Fibroblast of lung (primary cell): ENCODE measurements around the gene CCDC33.

Source experiments
- EZH2 ChIP-seq: IDR thresholded peaks from 2 replicates; pipeline ENCODE4 v1.5.1; 2012; ENCODE audit warnings: low read length, control low read depth, mild to moderate bottlenecking; ENCODE audit errors: missing control alignments
- TF ChIP-seq, protein P1 (sequence below), 2 donors: IDR thresholded peaks in 1 of 2; conservative IDR thresholded peaks in 1 of 2; 1 replicate in 1 of 2; 2 replicates in 1 of 2; pipeline ENCODE4 v1.5.1; 2011 to 2012; ENCODE audit warnings: low read length in 2 of 2, control low read depth in 1 of 2, inconsistent platforms in 1 of 2, low read depth in 1 of 2, mild to moderate bottlenecking in 1 of 2

DNA sequence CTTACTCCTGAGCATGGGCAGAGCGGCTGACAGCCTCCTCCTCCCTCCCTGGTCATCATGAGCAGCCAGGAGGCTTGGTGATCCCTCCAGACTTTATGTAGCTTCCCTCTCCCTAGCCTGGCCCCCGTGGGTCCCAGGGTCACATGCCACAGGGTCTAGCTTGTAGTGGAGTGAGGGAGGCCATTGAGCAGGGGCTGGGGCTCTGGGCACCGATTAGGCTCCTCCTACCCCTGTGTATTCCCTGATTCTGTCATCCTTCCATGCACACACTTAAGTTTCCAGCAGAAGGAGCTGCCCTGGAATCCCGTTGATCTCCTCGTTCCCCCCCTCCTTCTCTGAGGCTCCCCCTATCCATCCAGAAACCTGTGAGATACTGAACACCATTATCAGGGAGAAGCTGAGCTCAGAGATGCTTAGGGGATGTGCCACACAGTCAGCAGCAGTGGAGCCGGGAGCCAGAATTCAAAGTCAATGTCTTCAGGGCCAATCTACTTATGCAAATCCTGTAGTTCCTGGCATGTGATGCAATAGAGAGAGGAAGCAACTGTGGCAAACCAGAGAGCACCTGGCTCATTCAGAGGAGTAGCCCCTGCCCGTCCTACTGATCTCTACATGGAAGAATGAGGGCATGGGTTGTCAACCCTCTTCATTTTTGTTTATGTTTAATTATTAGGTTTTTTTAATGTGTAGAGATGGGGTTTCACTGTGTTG lies 17.2 kb downstream of the CCDC33 start:
- TF ChIP-seq, protein P1, sequence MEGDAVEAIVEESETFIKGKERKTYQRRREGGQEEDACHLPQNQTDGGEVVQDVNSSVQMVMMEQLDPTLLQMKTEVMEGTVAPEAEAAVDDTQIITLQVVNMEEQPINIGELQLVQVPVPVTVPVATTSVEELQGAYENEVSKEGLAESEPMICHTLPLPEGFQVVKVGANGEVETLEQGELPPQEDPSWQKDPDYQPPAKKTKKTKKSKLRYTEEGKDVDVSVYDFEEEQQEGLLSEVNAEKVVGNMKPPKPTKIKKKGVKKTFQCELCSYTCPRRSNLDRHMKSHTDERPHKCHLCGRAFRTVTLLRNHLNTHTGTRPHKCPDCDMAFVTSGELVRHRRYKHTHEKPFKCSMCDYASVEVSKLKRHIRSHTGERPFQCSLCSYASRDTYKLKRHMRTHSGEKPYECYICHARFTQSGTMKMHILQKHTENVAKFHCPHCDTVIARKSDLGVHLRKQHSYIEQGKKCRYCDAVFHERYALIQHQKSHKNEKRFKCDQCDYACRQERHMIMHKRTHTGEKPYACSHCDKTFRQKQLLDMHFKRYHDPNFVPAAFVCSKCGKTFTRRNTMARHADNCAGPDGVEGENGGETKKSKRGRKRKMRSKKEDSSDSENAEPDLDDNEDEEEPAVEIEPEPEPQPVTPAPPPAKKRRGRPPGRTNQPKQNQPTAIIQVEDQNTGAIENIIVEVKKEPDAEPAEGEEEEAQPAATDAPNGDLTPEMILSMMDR (conservative IDR thresholded peaks at IDR 0.05 in 1 of 2, IDR thresholded peaks at IDR 0.05 in 1 of 2; ENCODE audit: low read depth in 1 of 2, low read length in 2 of 2), result no peak
- no peak for TF ChIP-seq EZH2
